Measurements from ENCODE around the gene DOP1B.

GRCh38 chr21:36147911-36148310 lies 8.7 kb upstream of the DOP1B start:
- no peak for TF ChIP-seq CTCF (conservative IDR thresholded peaks at IDR 0.05)
- no peak for TF ChIP-seq ZFX (IDR thresholded peaks at IDR 0.05)

Measured in C4-2B (cell line).